Left forelimb (tissue), 1 donor: ENCODE data around the gene VAV3.

Source experiments
- DNase-seq: peaks from one replicate; pipeline ENCODE4 v3.0.0-alpha.2; 2018; ENCODE audit warnings: low spot score

Gene VAV3

GRCh38 chr1:107833061-107833460, 131.9 kb downstream of the VAV3 start:
- no peak for DNase-seq

- DNase-seq, result no peak
These were observed 133.1 kb downstream of the VAV3 start for GRCh38 chr1:107831921-107832320.

GRCh38 chr1:107830526-107830925, 134.5 kb downstream of the VAV3 start:
- no peak for DNase-seq

GRCh38 chr1:107830075-107830474, 134.9 kb downstream of the VAV3 start:
- DNase-seq, result no peak

- no peak for DNase-seq
These were observed 135.8 kb downstream of the VAV3 start for GRCh38 chr1:107829036-107829770.

- no peak for DNase-seq
These were observed 140.0 kb downstream of the VAV3 start for GRCh38 chr1:107824946-107825345.

GRCh38 chr1:107821340-107821739, 143.6 kb downstream of the VAV3 start:
- no peak for DNase-seq

- no peak for DNase-seq
These were observed 144.2 kb downstream of the VAV3 start for GRCh38 chr1:107820801-107821200.

- DNase-seq, result no peak
These were observed 147.0 kb downstream of the VAV3 start for GRCh38 chr1:107817935-107818334.

GRCh38 chr1:107817206-107817605, 147.8 kb downstream of the VAV3 start:
- DNase-seq, result no peak

- no peak for DNase-seq
These were observed 154.6 kb downstream of the VAV3 start for GRCh38 chr1:107810291-107810951.

- DNase-seq, result no peak
These were observed 157.1 kb downstream of the VAV3 start for GRCh38 chr1:107807855-107808254.

- DNase-seq, result no peak
These were observed 157.6 kb downstream of the VAV3 start for GRCh38 chr1:107807405-107807804.

GRCh38 chr1:107806902-107807301, 158.1 kb downstream of the VAV3 start:
- DNase-seq, result no peak

GRCh38 chr1:107804741-107805140, 160.2 kb downstream of the VAV3 start:
- no peak for DNase-seq

GRCh38 chr1:107804134-107804533, 160.8 kb downstream of the VAV3 start:
- no peak for DNase-seq

GRCh38 chr1:107803579-107803978, 161.4 kb downstream of the VAV3 start:
- no peak for DNase-seq

GRCh38 chr1:107802654-107803053, 162.3 kb downstream of the VAV3 start:
- no peak for DNase-seq

GRCh38 chr1:107795994-107796393, 169.0 kb downstream of the VAV3 start:
- DNase-seq, result no peak

- DNase-seq, result no peak
These were observed 169.5 kb downstream of the VAV3 start for GRCh38 chr1:107795441-107795840.

- no peak for DNase-seq
These were observed 170.4 kb downstream of the VAV3 start for GRCh38 chr1:107794571-107794970.

- no peak for DNase-seq
These were observed 171.0 kb downstream of the VAV3 start for GRCh38 chr1:107793896-107794453.

GRCh38 chr1:107791348-107791747, 173.6 kb downstream of the VAV3 start:
- DNase-seq, result no peak
